ENCODE measurements around the gene AJM1.
"Not testable (repeated sequence)": the region's sequence is repeated elsewhere in the genome, so short reads cannot be mapped to it uniquely, and the experiment has no call there.

Gene AJM1

DNA sequence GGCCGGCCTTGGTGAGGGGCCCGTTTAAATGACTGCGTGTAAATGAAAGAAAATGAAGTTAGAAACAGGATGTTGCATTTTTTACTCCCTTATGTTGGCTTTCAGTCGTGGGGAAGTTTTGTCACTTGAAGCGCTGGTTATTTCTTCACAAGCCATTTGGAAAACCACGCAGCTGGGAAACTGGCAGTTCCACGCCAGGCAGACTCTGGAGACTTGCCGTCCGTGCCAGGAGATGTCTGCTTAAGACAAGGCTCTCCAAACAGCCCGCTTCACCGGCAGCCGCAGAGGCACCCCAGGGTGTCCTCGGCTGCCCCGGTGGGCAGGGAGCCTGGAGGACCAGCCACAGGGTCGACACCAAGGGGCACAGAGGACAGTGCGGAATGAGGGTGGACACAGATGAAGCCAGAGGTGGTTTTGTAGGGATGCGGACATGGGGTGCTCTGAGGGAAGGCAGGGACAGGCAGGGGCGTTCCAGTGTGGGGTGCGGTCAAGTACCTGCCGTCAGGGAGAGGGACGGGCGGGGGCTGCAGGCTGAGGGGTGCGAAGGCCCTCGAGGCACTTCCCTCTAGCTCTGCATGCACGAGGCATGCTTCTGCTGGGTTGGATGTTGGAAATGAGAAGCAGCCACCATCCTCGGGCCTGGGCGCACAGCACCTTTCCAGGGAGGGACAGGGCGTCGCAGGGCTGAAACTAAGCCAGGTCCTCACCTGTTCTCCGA, 11.1 kb upstream of the AJM1 start:
- DNase-seq (ENCODE audit: low spot score), result no peak

DNA sequence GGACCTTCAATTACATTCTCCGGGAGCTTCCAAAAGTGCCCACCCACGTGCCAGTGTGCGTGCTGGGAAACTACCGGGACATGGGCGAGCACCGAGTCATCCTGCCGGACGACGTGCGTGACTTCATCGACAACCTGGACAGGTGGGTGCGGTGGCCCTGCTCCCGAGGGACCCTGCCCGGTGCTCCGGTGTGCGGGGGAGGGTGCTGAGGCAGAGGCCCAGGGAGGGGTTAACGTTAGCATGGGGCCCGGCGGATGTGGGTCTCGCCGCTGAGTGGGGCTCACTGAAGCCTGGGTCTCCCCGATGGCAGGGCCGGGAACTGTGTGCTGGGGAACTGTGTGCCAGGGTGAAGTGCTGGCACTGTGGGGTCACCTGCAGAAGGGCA, 10.6 kb upstream of the AJM1 start:
- no peak for DNase-seq (ENCODE audit: low spot score)

DNA sequence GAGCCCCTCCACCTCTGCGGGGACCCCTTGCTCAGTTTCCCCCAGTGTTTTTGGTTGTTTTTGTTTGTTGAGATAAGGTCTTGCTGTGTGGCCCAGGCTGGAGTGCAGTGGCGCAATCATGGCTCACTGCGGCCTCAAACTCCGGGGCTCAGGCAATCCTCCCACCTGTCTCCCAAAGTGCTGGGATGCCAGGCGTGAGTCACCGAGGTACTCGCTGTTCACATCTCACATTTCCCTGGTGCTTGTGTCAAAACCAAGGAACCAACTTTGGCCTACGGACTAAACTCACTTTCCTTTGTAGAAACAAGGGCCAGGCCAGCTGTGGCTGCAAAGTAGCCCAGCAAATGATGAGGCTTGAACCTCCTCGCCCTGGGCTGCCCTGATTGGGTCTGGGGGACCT, 9.7 kb upstream of the AJM1 start:
- DNase-seq (ENCODE audit: low spot score), result no peak

DNA sequence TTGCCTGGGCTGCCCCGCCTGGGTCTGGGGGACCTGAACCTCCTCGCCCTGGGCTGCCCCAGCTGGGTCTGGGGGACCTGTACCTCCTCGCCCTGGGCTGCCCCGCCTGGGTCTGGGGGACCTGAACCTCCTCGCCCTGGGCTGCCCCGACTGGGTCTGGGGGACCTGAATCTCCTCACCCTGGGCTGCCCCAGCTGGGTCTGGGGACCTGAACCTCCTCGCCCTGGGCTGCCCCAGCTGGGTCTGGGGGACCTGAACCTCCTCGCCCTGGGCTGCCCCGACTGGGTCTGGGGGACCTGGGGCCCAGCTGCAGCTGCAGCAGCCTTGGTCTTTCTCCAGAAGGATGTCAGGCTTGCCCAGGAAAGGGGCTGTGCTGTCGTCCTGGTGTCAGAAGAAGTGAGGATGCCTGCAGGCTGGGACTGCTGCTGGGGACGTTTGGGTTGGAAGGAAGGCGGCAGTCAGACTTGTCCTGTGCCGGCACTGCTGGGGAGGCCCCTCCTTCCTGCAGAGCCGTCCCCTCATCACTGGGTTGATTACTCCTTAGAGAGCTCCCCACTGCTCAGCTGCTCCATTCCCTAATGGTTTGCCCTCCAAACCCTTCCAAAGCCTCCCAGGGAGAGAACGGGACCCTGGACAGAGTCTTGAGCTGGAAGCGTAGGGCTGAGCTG, 8.8 kb upstream of the AJM1 start:
- not testable (repeated sequence) for DNase-seq (ENCODE audit: low spot score)

DNA sequence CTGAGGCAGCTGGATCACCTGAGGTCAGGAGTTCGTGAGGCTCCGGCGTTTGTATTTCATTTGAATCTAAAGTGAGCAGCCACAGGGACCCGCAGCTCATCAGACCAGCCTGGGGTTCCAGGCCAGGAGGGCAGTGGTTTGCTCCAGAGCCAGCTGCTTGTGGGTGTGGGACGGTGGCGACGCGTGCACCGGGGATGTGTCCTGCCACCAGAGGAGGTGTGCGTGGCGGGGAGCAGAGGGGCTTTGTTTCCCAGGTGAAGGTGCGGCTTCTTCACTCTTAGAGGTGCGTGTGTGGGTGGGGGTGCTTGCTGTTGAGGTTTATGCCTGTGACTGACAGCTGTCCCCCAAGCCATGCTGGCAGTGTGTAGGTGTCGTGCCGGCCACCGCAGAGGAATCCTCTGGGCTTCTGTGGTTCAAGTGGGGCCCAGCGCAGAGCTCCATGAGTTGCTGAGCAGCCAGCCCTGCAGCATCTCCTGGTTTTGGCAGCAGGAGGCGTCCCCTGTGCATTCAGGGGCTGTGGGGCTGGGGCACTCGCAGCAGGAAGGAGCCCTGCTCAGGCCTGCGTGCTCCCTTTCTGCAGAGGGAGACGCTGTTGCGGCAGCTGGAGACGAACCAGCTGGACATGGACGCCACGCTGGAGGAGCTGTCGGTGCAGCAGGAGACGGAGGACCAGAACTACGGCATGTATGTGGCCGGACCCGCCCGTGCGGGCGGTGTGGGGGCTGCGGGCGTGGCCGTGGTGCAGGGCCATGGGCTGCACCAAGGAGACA, 6.9 kb upstream of the AJM1 start:
- DNase-seq (ENCODE audit: low spot score), result no peak

DNA sequence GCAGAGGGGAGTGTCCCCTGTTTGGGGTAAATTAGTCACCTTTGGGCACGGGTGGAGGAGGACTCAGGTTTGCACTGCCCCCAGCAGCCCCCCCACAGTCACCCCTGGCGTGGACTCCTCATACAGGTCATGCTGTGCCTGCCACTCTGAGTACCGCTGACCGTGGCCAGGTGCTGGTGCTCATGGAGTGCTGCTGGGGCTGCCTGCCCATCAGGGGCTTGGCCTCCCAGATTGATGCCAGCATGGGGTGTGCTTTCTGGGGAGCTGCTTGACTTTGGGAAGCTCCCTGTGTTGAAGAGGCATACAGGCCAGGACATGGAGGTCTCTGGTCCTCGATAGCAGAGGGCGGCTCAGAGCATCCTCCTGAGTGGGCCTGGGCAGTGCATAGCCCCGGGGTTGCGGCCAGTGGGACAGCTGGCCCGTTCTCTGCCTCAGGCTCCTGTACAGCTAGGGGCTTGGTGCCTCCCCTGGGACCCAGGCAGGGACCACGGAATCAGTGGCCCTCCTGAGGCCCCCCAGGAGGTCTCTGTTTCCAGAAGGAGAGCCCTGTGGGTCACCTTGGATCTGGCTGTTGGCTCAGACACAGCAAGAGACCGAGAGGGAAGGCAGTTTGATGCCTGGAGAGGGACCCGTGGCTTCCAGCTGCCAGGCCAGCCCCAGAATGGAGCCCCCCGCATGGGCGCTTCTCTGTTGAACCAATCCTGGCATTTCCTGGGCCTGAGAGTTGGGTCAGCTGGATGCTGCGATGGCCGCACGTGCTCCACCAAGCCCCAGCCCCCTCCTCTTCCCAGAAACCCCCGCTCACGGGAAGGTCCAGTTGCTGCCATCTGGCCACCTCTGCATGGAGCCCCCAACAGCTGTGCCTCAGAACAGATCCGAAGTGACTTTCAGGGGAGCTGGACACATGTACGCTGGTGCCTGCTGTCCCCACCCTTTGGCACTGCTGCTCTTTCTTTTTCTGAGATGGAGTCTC, 6.1 kb upstream of the AJM1 start:
- DNase-seq (ENCODE audit: low spot score), result no peak

DNA sequence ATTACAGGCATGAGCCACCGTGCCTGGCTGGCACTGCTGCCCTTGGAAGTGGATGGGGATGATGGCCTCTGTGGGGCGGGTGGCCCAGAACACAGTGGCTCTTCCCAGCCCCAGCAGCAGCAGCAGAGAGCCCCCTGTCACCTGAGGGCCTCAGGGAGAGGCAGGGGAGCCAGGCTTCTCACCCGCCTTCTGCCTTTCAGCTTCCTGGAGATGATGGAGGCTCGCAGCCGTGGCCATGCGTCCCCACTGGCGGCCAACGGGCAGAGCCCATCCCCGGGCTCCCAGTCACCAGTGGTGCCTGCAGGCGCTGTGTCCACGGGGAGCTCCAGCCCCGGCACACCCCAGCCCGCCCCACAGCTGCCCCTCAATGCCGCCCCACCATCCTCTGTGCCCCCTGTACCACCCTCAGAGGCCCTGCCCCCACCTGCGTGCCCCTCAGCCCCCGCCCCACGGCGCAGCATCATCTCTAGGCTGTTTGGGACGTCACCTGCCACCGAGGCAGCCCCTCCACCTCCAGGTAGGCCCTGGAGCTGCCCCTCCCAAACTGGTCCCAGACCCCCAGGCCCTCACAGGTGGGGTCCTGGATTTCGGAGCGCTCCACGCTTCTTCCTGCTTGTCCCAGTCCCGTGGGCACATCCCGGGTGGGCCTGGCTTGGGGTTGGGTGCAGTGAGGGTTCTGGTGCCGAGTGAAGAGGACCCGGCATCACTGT, 5.0 kb upstream of the AJM1 start:
- no peak for DNase-seq (ENCODE audit: low spot score)

DNA sequence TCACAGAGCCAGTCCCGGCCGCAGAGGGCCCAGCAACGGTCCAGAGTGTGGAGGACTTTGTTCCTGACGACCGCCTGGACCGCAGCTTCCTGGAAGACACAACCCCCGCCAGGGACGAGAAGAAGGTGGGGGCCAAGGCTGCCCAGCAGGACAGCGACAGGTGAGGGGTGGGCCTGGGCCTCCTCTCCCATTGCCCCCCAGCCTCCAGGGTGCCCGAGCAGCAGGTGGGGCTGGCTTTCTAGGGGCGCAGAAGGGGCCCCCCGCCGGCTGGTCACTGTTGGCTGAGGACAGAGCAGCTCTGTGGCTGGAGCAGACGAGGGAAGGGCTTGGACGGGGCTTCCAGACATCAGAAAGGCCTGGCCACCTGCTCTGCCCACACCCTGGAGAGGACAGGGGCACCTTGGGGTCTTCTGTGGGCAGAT, 4.4 kb upstream of the AJM1 start:
- not testable (repeated sequence) for DNase-seq (ENCODE audit: low spot score)

DNA sequence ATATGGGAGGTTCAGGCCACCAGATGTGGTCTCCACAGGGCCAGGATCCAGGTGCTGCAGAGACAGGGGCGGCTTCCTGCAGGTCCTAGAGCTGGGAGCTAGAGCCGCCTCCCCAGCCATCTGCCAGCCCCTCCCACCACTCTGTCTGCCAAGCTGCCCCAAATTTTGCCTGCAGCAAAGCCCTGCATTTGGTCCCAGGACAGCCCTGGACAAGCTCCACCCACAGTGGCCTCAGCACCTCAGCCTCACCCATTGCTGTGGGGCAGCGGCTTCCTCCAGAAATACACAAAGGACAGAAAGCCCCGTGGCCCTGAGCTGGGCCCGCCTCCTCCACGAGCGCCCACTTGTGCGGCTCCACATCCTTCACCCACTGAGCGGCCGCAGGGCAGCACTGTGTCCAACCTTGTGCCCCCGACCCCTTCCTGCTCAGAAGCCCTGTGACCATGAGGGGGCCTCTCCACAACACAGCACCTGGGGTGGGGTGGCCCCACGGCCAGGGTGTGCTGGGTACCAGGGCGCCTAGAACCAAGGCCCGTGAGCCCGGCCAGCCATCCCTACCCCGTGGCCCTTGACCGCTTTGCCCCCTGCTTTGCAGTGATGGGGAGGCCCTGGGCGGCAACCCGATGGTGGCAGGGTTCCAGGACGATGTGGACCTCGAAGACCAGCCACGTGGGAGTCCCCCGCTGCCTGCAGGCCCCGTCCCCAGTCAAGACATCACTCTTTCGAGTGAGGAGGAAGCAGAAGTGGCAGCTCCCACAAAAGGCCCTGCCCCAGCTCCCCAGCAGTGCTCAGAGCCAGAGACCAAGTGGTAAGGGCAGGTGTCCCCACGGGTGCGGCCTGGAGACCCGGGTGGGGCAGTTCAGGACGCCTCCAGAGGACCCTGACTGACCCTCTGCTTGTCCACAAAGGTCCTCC, 3.7 kb upstream of the AJM1 start:
- no peak for DNase-seq (ENCODE audit: low spot score)

DNA sequence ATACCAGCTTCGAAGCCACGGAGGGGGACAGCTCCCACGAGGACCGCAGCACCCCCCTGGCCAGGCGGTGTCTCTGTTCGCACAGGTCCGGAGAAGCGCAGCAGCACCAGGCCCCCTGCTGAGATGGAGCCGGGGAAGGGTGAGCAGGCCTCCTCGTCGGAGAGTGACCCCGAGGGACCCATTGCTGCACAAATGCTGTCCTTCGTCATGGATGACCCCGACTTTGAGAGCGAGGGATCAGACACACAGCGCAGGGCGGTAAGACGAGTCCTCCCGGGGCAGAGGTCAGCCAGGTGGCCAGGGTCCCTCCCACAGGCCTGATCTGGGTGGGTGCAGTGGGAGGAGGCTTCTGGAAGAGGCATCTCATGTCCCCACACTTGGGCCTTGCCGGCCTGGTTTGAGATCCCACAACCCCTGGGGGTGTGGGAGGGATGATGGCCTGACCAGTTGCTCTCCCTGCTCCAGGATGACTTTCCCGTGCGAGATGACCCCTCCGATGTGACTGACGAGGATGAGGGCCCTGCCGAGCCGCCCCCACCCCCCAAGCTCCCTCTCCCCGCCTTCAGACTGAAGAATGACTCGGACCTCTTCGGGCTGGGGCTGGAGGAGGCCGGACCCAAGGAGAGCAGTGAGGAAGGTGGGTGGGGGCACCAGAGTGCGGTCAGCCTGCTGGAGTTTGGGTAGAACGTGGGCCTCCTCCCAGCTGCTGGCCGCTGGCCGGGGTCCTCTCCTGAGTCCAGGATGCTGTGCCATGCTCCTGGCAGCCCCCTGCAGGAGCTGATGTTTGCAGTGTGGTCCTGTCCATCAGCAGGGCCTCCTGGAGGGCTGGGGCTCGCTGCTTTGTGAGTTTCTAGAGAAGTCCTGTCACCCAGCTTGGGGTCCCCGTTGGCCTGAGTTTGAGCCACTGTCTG, 2.8 kb upstream of the AJM1 start:
- no peak for DNase-seq (ENCODE audit: low spot score)

DNA sequence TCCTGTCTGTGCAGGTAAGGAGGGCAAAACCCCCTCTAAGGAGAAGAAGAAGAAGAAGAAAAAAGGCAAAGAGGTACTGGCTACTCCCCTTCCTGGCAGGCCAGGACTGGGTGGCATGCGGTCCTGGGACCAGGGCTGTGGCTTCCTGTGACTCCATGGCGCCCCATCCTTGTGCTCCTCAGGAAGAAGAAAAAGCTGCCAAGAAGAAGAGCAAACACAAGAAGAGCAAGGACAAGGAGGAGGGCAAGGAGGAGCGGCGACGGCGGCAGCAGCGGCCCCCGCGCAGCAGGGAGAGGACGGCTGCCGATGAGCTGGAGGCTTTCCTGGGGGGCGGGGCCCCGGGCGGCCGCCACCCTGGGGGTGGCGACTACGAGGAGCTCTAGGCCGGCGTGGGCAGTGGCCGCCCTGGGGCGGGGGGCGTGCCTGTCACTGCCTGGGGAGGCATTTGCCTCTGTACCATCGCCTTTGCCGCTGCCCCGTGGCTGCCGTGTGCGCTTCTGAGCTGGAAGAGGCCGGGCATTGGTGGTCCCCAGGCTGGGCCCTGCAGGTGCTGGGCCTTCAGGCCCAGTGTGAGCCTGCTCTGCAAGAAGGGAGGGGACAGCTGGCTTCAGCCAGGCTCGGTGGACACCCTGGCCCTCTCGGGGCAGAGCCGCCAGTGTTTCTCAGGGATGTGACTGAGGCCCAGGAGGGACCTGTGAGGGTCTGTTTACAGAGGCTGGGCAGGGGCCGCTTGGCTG, 2.0 kb upstream of the AJM1 start:
- DNase-seq (ENCODE audit: low spot score), result no peak

DNA sequence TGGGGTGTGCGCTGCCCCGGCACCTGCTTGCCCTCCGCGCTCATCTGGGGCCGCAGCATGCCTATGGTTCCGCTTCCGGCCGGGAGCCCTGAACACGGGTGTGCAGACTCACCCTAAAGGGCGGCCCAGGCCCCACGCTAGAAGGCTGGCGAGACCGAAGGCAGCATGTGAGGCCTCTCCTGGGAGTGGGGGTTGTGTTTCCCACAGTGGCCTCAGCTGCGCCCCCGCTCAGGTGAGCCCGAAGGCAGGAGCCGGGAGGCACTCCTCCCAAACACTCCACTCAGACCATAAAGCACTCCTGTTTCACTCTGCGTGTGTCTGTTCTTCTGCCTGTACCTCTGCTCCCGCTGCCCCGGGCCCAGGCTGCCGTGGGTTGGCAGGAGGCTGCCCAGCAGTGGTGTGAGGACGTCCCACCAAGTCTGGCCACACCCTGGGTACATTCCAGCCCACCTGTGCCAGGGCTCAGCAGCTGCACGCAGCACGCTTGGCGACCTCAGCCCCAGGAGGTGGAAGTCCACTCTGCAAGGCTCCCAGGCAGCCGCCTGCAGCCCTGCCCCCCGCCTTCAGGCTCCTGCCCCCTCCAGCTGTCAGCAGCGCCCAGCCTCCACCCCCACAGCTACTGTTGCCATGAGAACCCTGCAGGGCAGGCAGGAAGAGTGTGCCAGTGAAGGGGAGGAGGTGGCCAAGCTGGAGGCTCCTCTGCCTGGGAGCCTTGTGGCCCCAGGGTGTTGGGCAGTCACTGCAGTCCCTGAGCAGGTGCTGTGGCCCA, 1.2 kb upstream of the AJM1 start:
- DNase-seq (ENCODE audit: low spot score), result peak; percentile 77

DNA sequence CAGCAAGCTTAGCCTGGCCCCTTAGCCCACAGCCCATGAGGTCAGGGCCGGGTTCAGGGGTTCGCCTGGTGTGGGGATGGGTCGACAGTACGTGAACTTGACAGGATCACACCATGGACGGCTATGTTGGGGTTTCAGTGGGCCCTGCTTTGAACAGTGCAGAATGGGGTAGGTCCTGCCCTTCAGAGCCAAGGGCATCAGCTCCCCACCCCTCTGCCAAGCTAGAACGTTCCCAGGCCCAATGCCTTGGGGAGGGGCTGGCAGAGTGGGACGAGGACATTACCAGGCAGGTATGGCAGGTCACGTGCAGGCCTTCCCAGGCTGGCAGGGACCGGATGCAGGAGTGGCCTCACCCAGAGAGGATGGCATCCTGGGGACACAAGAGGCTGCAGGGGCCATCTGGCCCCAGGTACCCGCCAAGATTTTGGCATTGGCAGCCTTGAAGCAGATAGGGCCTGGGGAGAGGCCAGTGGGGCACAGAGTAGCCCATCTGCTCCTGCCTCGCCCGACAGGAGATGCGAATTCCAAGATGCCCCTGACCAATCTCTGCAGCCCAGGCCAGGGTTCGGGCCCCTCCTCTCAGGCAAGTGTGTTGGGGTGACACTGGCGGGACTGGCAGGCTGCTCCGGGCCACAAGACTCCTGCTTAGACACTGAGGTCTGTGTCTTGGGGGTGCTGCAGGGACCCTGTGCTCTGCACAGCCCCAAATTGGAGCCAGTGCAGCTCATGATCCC, 465 bp upstream of the AJM1 start:
- DNase-seq (ENCODE audit: low spot score), result peak; percentile 93

DNA sequence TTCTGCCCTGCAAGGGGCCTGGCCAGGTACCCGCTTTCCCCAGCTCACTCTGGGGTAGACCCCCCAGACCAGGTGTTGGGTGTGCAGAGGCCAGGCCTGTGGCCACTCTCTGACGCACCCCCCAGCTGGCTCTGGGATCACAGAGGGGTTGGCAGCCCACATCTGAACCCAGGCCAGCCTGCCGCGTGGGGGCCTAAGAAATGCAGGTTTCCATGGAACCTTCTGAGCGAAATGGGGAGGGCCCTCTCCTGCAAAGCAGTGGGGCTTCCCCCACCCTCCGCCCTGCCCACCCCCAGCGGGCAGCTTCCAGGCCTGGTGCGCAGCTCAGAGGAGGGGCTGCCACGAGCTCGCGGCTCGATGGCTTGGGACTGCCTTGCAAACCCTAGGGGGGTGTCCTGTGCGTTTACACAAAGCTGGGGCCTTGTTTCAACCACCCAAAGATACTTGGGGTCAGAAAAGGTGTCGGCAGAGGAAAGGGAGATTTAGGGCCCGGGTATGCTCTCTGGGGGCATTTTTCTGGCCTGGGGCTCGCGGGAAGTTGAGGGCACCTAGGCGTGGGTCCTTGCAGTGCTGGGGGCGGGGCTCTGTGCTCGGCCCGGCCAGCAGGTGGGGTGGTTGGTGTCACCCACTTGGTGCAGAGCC, 1.0 kb downstream of the AJM1 start:
- DNase-seq (ENCODE audit: low spot score), result not testable (repeated sequence)

DNA sequence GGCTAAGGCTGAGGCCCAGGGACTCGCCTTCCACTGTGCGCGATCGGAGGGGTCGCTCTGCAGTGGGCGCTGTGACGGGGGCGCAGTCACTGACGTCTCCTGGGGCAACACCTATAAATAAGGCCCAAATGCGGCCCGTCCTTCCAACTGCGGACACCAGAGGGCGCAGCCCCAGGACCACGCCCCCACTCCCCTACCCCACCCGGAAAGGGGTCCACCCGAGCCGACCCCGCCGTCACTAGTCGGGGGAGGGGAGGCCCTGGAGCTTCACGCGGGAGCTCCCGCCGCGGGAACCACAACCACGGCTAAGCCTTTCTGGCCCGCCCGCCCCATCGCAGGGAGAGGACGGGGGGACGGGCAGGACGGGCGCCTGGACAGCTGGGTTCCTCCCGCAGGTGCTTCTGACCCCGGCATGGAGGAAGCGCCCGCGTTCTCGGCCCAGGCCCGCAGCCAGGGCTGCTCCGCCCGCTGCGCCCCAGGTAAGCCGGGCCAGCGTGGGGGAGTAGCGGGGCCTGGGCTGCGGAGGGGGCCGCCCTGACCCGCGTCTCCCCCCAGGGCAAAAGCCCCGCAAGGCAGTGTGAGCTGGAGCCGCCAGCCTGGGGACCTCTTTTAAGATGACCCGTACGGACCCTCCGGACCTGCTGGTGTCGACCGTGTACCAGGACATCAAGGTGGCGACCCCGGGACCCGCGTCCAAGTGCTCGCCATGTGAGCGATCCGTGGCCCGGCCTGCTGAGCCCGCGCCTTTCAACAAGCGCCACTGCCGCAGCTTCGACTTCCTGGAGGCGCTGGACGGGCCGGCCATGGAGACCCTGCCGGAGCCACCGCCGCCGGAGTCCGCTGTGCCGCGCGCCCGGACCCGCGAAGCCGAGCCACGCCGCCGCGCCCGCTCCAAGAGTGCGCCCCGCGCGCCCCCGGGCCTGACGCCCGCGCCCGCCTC, 1.8 kb downstream of the AJM1 start:
- DNase-seq (ENCODE audit: low spot score), result not testable (repeated sequence)

Data from cerebellar cortex (tissue), 1 donor.